PC-9 (cell line): ENCODE results near the gene DNAH14. TPM values are rescaled to one million over a fixed set of nuclear protein-coding genes. Genes with fewer than 3 reads are reported as not detected.

ENCODE experiments used
- BruUV-seq: library from RNA; stranded (reverse); fragments of 400-500 nt; replicated peaks from 2 replicates; lab custom pipeline; 2021; lab: Mats Ljungman, UMichigan
- CTCF ChIA-PET: fragments of 300-600 bp; sonication (Branson Sonifier 250); formaldehyde crosslinking; loops from one replicate; lab custom pipeline; 2022; ENCODE audit warnings: antibody characterized with exemption; lab: Charles Lee
- POLR2A ChIA-PET: fragments of 300-600 bp; sonication (Branson Sonifier 250); formaldehyde crosslinking; loops from one replicate; lab custom pipeline; 2022; ENCODE audit warnings: antibody characterized with exemption; ENCODE audit not compliant: unreplicated experiment; lab: Charles Lee
- DNase-seq, 2 experiments: peaks; one replicate each; pipeline versions ENCODE4 v3.0.0 to v3.0.0-alpha.2; 2015 to 2022; ENCODE audit warnings: mixed read lengths in 1 of 2
- H2AFZ ChIP-seq: fragments of 200-600 bp; sonication (generic); 2 replicates; pipeline ENCODE4 v1.8.1; 2017; ENCODE audit warnings: antibody characterized with exemption
- H3F3A ChIP-seq: fragments of 200-600 bp; sonication (generic); 2 replicates; pipeline ENCODE4 v1.8.1; 2017; ENCODE audit warnings: antibody characterized with exemption, mild to moderate bottlenecking, low read depth; ENCODE audit not compliant: insufficient read depth
- H3K27ac ChIP-seq: fragments of 200-600 bp; sonication (generic); 2 replicates; pipeline ENCODE4 v1.6.1; 2016; ENCODE audit warnings: mixed run types
- H3K27me3 ChIP-seq: fragments of 200-600 bp; sonication (generic); 2 replicates; pipeline ENCODE4 v1.6.1; 2016; ENCODE audit warnings: low read depth, mixed run types; ENCODE audit not compliant: insufficient read depth
- H3K36me3 ChIP-seq: fragments of 200-600 bp; sonication (generic); 2 replicates; pipeline ENCODE4 v1.6.1; 2016; ENCODE audit warnings: low read depth, mixed run types
- H3K4me1 ChIP-seq: fragments of 200-600 bp; sonication (generic); replicated peaks from 2 replicates; pipeline ENCODE4 v1.6.1; 2016; ENCODE audit warnings: mixed run types; ENCODE audit not compliant: insufficient read depth
- H3K4me2 ChIP-seq: fragments of 200-600 bp; sonication (generic); 2 replicates; pipeline ENCODE4 v1.6.1; 2017; ENCODE audit warnings: mixed run types
- H3K4me3 ChIP-seq: fragments of 200-600 bp; sonication (generic); 2 replicates; pipeline ENCODE4 v1.6.1; 2016; ENCODE audit warnings: mixed run types
- H3K79me2 ChIP-seq: fragments of 200-600 bp; sonication (generic); 2 replicates; pipeline ENCODE4 v1.6.1; 2017; ENCODE audit warnings: low read depth, mixed run types
- H3K9me2 ChIP-seq: fragments of 200-600 bp; sonication (generic); 2 replicates; pipeline ENCODE4 v1.8.1; 2017; ENCODE audit warnings: mild to moderate bottlenecking; ENCODE audit not compliant: insufficient read depth
- H3K9me3 ChIP-seq: fragments of 200-600 bp; sonication (generic); 2 replicates; pipeline ENCODE4 v1.8.1; 2016; ENCODE audit warnings: low read depth; ENCODE audit not compliant: insufficient read depth
- H4K20me1 ChIP-seq: fragments of 200-600 bp; sonication (generic); 2 replicates; pipeline ENCODE4 v1.8.1; 2017; ENCODE audit not compliant: insufficient read depth
- CTCF ChIP-seq: fragments of 200-600 bp; sonication (generic); conservative IDR thresholded peaks from 2 replicates; pipeline ENCODE4 v1.6.1; 2017; ENCODE audit warnings: mixed run types, antibody characterized with exemption, mild to moderate bottlenecking, moderate library complexity
- EZH2 ChIP-seq: fragments of 200-600 bp; sonication (generic); IDR thresholded peaks from 2 replicates; pipeline ENCODE4 v1.8.0; 2017; ENCODE audit warnings: antibody characterized with exemption, low read depth
- intact Hi-C: fragments of 100-400 bp; cut with micrococcal nuclease; formaldehyde crosslinking; loops from one replicate; pipeline ENCODE4 v1.10.0; 2022; ENCODE audit not compliant: unreplicated experiment
- total RNA-seq: library from RNA; stranded (reverse); gene quantifications from 2 replicates; pipeline ENCODE4 v1.2.3, GENCODE V29; 2021

The DNAH14 gene
- total RNA-seq, 1 experiment from 2014 or later = 48.8 TPM

- no TSS peak for BruUV-seq
- intact Hi-C loops = no loop called here
- no peaks in the 10 kb centered on the region for H3K27me3 ChIP-seq
- H2AFZ ChIP-seq = no peak overlapping the region
- H4K20me1 ChIP-seq = no peaks in the 10 kb centered on the region
- H3K27ac ChIP-seq = no peak overlapping the region
- H3K9me2 ChIP-seq = no peaks in the 10 kb centered on the region
- no peaks in the 10 kb centered on the region for H3F3A ChIP-seq
- no peak for DNase-seq
- H3K4me3 ChIP-seq = no peak overlapping the region
- no peak overlapping the region for H3K4me2 ChIP-seq
- H3K36me3 ChIP-seq = no peaks in the 10 kb centered on the region
- no peaks in the 10 kb centered on the region for H3K79me2 ChIP-seq
- ChIA-PET CTCF (no interaction called here), POLR2A (no interaction called here)
- TF ChIP-seq EZH2 (no peak), CTCF (no peak)
- H3K4me1 ChIP-seq = no peaks in the 10 kb centered on the region
- H3K9me3 ChIP-seq = no peaks in the 10 kb centered on the region
Measured at GRCh38 chr1:225155555-225155954, 226.1 kb downstream of the DNAH14 start.

- Histone ChIP-seq H3K4me1 (no peaks in the 10 kb centered on the region), H3K27me3 (no peaks in the 10 kb centered on the region), H3K4me3 (no peak overlapping the region), H4K20me1 (no peaks in the 10 kb centered on the region), H3K27ac (no peak overlapping the region), H3K79me2 (no peaks in the 10 kb centered on the region), H3K4me2 (no peak overlapping the region), H3F3A (no peaks in the 10 kb centered on the region), H3K9me3 (no peaks in the 10 kb centered on the region), H2AFZ (no peak overlapping the region), H3K36me3 (no peaks in the 10 kb centered on the region), H3K9me2 (no peaks in the 10 kb centered on the region)
- DNase-seq = no peak
- POLR2A ChIA-PET = no interaction called here
- no peak for TF ChIP-seq EZH2
- no peak for TF ChIP-seq CTCF
- intact Hi-C loops = no loop called here
- CTCF ChIA-PET = no interaction called here
- no TSS peak for BruUV-seq
Measured at GRCh38 chr1:225156254-225156653, 226.8 kb downstream of the DNAH14 start.

- intact Hi-C loops = no loop called here
- POLR2A ChIA-PET = no interaction called here
- Histone ChIP-seq H3K36me3 (no peaks in the 10 kb centered on the region), H4K20me1 (no peaks in the 10 kb centered on the region), H3K9me2 (no peaks in the 10 kb centered on the region), H3K4me3 (no peak overlapping the region), H3K4me2 (no peak overlapping the region), H3K9me3 (no peaks in the 10 kb centered on the region), H3K79me2 (no peaks in the 10 kb centered on the region), H3F3A (no peaks in the 10 kb centered on the region), H3K27ac (no peak overlapping the region), H2AFZ (no peak overlapping the region), H3K4me1 (no peaks in the 10 kb centered on the region), H3K27me3 (no peaks in the 10 kb centered on the region)
- TF ChIP-seq EZH2 (no peak), CTCF (no peak)
- CTCF ChIA-PET = no interaction called here
- DNase-seq = no peak
- BruUV-seq = no TSS peak
Measured at GRCh38 chr1:225158291-225158690, 228.8 kb downstream of the DNAH14 start.
